Liver (tissue), 3 donors: ENCODE data around the gene TSPAN15.

Source experiments
- GABPA ChIP-seq, 2 donors: IDR thresholded peaks in 1 of 2; conservative IDR thresholded peaks in 1 of 2; 2 replicates each; pipeline ENCODE4 v1.6.1; 2016; ENCODE audit warnings: antibody characterized with exemption in 2 of 2, mild to moderate bottlenecking in 1 of 2, moderate library complexity in 1 of 2
- RAD21 ChIP-seq, 2 donors: IDR thresholded peaks; 2 replicates each; pipeline ENCODE4 v1.6.1; 2016; ENCODE audit warnings: antibody characterized with exemption in 2 of 2, mild to moderate bottlenecking in 2 of 2
- SP1 ChIP-seq: IDR thresholded peaks from 2 replicates; pipeline ENCODE4 v1.6.1; 2018; ENCODE audit warnings: antibody characterized with exemption, mild to moderate bottlenecking
- TF ChIP-seq, protein P1 (sequence below): IDR thresholded peaks from 2 replicates; pipeline ENCODE4 v1.6.1; 2016; ENCODE audit warnings: antibody characterized with exemption, mild to moderate bottlenecking
- TF ChIP-seq, protein P2 (sequence below): fragments of 150-350 bp; IDR thresholded peaks from 2 replicates; pipeline ENCODE4 v1.5.1; 2017; ENCODE audit warnings: improper control_type of control experiment, low read depth, low read length; ENCODE audit not compliant: missing input control
- donor health status: healthy.
- donor health status: healthy.

DNA sequence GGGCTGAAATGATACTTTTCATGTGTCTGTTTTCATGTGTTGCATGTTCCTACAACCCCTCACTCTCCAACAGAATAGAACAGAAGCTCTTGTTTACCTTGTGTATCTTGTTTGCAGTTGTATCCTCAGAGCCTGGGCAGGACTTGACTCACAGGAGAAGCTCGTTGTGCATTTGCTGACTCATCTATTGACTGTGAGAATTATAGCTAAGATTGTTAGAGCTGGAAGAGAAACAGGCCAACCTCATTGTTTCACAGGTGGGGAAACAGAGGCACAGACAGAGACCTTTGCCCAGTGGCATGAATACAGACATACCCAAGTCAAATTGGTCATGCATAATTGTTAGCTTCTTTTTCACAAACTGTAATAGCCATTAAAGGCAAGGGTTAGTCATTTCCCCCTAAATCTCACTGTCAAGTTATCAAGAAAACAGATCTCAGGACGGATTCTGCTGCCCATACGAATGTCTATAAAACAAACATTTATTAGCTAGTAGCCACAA lies 4.6 kb upstream of the TSPAN15 start:
- TF ChIP-seq, protein P1, sequence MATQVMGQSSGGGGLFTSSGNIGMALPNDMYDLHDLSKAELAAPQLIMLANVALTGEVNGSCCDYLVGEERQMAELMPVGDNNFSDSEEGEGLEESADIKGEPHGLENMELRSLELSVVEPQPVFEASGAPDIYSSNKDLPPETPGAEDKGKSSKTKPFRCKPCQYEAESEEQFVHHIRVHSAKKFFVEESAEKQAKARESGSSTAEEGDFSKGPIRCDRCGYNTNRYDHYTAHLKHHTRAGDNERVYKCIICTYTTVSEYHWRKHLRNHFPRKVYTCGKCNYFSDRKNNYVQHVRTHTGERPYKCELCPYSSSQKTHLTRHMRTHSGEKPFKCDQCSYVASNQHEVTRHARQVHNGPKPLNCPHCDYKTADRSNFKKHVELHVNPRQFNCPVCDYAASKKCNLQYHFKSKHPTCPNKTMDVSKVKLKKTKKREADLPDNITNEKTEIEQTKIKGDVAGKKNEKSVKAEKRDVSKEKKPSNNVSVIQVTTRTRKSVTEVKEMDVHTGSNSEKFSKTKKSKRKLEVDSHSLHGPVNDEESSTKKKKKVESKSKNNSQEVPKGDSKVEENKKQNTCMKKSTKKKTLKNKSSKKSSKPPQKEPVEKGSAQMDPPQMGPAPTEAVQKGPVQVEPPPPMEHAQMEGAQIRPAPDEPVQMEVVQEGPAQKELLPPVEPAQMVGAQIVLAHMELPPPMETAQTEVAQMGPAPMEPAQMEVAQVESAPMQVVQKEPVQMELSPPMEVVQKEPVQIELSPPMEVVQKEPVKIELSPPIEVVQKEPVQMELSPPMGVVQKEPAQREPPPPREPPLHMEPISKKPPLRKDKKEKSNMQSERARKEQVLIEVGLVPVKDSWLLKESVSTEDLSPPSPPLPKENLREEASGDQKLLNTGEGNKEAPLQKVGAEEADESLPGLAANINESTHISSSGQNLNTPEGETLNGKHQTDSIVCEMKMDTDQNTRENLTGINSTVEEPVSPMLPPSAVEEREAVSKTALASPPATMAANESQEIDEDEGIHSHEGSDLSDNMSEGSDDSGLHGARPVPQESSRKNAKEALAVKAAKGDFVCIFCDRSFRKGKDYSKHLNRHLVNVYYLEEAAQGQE, result no peak
- TF ChIP-seq, protein P2, sequence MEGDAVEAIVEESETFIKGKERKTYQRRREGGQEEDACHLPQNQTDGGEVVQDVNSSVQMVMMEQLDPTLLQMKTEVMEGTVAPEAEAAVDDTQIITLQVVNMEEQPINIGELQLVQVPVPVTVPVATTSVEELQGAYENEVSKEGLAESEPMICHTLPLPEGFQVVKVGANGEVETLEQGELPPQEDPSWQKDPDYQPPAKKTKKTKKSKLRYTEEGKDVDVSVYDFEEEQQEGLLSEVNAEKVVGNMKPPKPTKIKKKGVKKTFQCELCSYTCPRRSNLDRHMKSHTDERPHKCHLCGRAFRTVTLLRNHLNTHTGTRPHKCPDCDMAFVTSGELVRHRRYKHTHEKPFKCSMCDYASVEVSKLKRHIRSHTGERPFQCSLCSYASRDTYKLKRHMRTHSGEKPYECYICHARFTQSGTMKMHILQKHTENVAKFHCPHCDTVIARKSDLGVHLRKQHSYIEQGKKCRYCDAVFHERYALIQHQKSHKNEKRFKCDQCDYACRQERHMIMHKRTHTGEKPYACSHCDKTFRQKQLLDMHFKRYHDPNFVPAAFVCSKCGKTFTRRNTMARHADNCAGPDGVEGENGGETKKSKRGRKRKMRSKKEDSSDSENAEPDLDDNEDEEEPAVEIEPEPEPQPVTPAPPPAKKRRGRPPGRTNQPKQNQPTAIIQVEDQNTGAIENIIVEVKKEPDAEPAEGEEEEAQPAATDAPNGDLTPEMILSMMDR, result no peak
- TF ChIP-seq SP1, result no peak
- no peak for TF ChIP-seq RAD21 (IDR thresholded peaks at IDR 0.05)
- no peak for TF ChIP-seq GABPA (IDR thresholded peaks at IDR 0.05 in 1 of 2, conservative IDR thresholded peaks at IDR 0.05 in 1 of 2)
